ENCODE measurements around the gene NEK9.

NEK9 gene

DNA sequence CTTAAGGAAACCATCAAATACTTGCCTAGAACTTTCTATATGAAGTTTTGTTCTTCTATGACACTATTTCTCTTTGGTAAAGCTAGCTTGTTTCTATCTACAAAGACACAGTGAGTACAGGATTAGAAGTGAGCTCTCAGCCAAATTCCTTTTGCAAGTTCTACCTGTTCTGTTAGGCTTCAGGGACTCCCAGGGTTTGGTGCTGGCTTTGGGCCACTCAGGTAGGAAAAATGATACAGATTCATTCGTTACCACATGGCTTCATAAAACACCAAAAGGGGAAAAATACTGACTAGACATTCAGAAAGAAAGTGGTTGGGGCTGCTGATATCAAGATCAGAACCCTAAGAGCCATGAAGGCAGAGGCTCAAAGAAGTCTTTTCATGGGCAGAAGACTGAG is 43.6 kb downstream of the NEK9 start:
- no peak for DNase-seq
- Histone ChIP-seq H3K4me3 (ENCODE audit: low read depth, low read length) (no peak overlapping the region), H3K27ac (no peak overlapping the region), H3K36me3 (peaks cover 45% of the 10 kb centered on the region), H3K9me3 (ENCODE audit: severe bottlenecking) (no peaks in the 10 kb centered on the region), H3K27me3 (ENCODE audit: insufficient read depth, low read depth, severe bottlenecking) (no peaks in the 10 kb centered on the region)
- TF ChIP-seq, protein P1, sequence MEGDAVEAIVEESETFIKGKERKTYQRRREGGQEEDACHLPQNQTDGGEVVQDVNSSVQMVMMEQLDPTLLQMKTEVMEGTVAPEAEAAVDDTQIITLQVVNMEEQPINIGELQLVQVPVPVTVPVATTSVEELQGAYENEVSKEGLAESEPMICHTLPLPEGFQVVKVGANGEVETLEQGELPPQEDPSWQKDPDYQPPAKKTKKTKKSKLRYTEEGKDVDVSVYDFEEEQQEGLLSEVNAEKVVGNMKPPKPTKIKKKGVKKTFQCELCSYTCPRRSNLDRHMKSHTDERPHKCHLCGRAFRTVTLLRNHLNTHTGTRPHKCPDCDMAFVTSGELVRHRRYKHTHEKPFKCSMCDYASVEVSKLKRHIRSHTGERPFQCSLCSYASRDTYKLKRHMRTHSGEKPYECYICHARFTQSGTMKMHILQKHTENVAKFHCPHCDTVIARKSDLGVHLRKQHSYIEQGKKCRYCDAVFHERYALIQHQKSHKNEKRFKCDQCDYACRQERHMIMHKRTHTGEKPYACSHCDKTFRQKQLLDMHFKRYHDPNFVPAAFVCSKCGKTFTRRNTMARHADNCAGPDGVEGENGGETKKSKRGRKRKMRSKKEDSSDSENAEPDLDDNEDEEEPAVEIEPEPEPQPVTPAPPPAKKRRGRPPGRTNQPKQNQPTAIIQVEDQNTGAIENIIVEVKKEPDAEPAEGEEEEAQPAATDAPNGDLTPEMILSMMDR (IDR thresholded peaks at IDR 0.05; ENCODE audit: low read depth, low read length) = no peak

DNA sequence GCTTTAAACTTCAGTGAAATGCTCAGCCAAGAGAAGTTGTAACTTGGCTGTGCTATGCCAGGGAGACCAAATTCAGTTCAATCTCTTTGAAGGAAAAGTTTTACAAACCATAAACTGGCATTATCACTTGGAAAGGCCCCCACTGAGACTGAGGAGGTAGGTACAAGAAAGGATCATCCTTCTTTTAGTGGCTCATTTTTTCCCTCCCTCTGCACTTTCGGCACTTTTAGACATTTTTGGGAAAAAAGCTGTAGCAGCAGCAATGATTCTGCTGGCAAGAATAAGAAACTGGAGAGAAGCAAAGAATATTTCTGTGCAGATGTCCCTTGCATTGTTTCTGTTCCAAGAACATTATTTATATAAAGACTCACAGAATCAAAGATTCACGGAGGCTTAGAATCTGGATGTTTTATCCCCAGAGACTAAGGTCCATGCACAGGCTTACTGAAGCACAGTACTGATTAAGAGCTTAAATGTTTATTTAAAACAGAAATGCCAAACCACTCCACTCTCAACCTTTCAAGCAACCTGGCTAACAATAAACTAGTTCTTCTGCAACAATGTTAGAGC is 45.1 kb downstream of the NEK9 start:
- peaks cover 30% of the 10 kb centered on the region for H3K36me3 ChIP-seq
- no peak overlapping the region for H3K27ac ChIP-seq
- H3K27me3 ChIP-seq (ENCODE audit: insufficient read depth, low read depth, severe bottlenecking) = no peaks in the 10 kb centered on the region

DNA sequence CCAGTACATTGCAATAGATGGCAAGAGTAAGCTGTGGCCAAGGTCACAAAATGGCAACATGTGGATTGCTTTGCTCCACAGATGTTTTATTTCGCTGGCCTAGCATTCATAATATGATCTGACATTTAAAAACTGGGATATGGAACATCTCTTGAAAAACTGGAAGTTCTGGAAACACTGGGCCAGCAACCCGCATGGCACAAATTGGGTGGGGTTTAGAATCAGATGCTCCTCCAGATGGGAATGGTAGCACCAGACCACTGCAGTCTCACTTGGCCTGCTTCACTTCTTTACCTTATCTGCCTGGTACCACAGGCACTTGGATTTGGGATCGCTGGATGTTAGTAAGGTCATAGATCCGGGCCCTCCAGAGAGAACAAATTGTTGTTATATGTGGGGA is 47.3 kb downstream of the NEK9 start:
- Histone ChIP-seq H3K36me3 (peaks cover 11% of the 10 kb centered on the region), H3K9me3 (ENCODE audit: severe bottlenecking) (no peaks in the 10 kb centered on the region), H3K27ac (no peak overlapping the region), H3K4me3 (ENCODE audit: low read depth, low read length) (no peak overlapping the region), H3K27me3 (ENCODE audit: insufficient read depth, low read depth, severe bottlenecking) (no peaks in the 10 kb centered on the region)
- no peak for DNase-seq
- TF ChIP-seq, protein P1 (IDR thresholded peaks at IDR 0.05; ENCODE audit: low read depth, low read length) = no peak

More for the DNA sequence above, 45.1 kb downstream of the NEK9 start:
- TF ChIP-seq, protein P1 (IDR thresholded peaks at IDR 0.05; ENCODE audit: low read depth, low read length) = no peak
- no peak for DNase-seq
- Histone ChIP-seq H3K9me3 (ENCODE audit: severe bottlenecking) (no peaks in the 10 kb centered on the region), H3K4me3 (ENCODE audit: low read depth, low read length) (no peak overlapping the region)

DNA sequence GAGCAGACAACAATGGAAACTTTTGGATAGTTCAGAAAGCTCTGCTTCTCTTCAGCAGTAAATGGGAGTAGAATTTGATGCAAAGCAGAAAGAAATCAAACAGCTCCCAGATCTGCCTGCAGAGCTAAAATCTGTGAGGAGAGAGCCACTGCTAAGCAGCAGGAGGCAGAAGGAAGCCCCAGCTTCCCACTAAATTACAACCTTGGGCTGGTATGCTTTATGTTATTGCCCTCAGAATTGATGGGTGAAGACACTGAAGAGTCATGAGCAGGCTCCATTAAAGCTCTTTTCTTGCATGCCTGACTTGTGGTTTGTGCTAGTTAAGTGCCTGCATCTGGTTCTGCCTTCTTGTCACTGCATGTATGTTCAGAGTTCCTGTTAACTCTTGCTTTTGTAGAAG is 49.1 kb downstream of the NEK9 start:
- Histone ChIP-seq H3K36me3 (peaks cover 5% of the 10 kb centered on the region; the same call in 1 of the 2 replicates), H3K9me3 (ENCODE audit: severe bottlenecking) (no peaks in the 10 kb centered on the region), H3K4me3 (ENCODE audit: low read depth, low read length) (no peak overlapping the region), H3K27me3 (ENCODE audit: insufficient read depth, low read depth, severe bottlenecking) (no peaks in the 10 kb centered on the region), H3K27ac (no peak overlapping the region)
- no peak for DNase-seq
- TF ChIP-seq, protein P1 (IDR thresholded peaks at IDR 0.05; ENCODE audit: low read depth, low read length) = no peak

DNA sequence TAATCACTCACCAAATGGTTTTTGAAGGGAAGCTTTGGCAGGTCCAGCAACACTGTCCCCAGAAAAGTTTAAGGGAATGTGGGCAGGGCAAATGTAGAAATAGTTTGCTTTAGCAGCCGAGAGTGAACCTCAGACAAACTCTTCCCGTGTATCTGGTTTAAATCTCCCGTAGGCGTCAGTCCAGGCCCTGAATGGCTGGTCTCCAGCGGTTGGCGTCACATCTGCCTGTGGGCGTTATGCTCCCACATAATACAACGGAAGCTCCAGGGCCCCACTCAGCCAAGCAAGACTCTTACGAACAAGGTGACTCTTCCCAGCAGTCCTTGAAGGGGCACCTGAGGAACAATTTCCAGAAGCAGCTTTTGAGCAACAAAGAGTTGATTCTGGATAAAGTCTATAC is 56.5 kb downstream of the NEK9 start:
- no peaks in the 10 kb centered on the region for H3K27me3 ChIP-seq (ENCODE audit: insufficient read depth, low read depth, severe bottlenecking)
- TF ChIP-seq, protein P1 (IDR thresholded peaks at IDR 0.05; ENCODE audit: low read depth, low read length) = no peak
- H3K27ac ChIP-seq = no peak overlapping the region
- no peaks in the 10 kb centered on the region for H3K9me3 ChIP-seq (ENCODE audit: severe bottlenecking)
- no peak overlapping the region for H3K4me3 ChIP-seq (ENCODE audit: low read depth, low read length)
- no peaks in the 10 kb centered on the region for H3K36me3 ChIP-seq
- DNase-seq = no peak

DNA sequence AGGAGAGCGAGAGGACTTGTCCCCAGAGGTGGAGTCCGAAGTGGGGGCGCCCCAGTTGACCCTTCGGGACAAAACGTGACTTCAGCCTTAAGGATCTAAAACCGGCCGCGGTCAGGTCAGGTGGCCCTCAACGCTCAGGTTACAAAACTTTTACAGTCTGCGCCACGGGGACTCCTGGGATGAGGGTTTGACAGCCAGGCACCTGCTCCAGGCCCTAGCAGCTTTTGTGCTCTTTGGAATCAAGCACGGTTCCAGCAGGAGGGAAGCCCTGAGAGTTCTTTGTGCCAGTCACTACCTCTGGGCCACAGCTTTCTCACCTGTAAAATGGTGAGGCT is 57.1 kb downstream of the NEK9 start:
- H3K4me3 ChIP-seq (ENCODE audit: low read depth, low read length) = no peak overlapping the region
- H3K36me3 ChIP-seq = no peaks in the 10 kb centered on the region
- no peak overlapping the region; the same call in 1 of the 2 replicates for H3K27ac ChIP-seq
- no peaks in the 10 kb centered on the region for H3K27me3 ChIP-seq (ENCODE audit: insufficient read depth, low read depth, severe bottlenecking)
- no peak for DNase-seq
- TF ChIP-seq, protein P1 (IDR thresholded peaks at IDR 0.05; ENCODE audit: low read depth, low read length) = no peak
- H3K9me3 ChIP-seq (ENCODE audit: severe bottlenecking) = no peaks in the 10 kb centered on the region
